K562 (cell line): ENCODE data around the gene PRH1. TPM values are rescaled to one million over a fixed set of nuclear protein-coding genes. Genes with fewer than 3 reads are reported as not detected.

Source experiments
- ATAC-seq: fragments of 200-7000 bp; cut with Tn5 transposase; 3 replicates; pipeline ENCODE4 v1.9.1; 2020; ENCODE audit warnings: moderate library complexity
- BruUV-seq: library from RNA; stranded (reverse); fragments of 400-500 nt; replicated peaks from 2 replicates; lab custom pipeline; 2021; lab: Mats Ljungman, UMichigan
- CTCF ChIA-PET: fragments of 300-600 bp; formaldehyde crosslinking; extraction: SDS; loops from one replicate; lab custom pipeline; 2021; ENCODE audit warnings: low intra/inter-chr PET ratio; lab: Yijun Ruan, JAX
- POLR2A ChIA-PET: fragments of 300-600, 350-650 bp; sonication (Branson Sonifier 250); formaldehyde crosslinking; extraction: SDS; loops from one replicate; lab custom pipeline; 2021; ENCODE audit warnings: antibody characterized with exemption, inconsistent platforms; lab: Yijun Ruan, JAX
- DNase-seq, 4 experiments: peaks; one replicate each; pipeline versions ENCODE4 v3.0.0 to v3.0.0-alpha.2; 2011 to 2018; ENCODE audit warnings: low spot score in 3 of 4, mixed read lengths in 3 of 4; ENCODE audit errors: extremely low read depth in 1 of 4
- FAIRE-seq: peaks from 2 replicates; lab custom pipeline; 2011; peaks lifted over from hg19 to GRCh38; lab: Jason Lieb, UNC
- H2AFZ ChIP-seq: 2 replicates; pipeline ENCODE4 v1.6.0; 2011; ENCODE audit warnings: low read depth, low read length, control low read depth, inconsistent platforms
- H3K27ac ChIP-seq: fragments of 200-600 bp; 3 replicates; pipeline ENCODE4 v1.8.0; 2011; ENCODE audit warnings: low read depth, mild to moderate bottlenecking, control low read depth, inconsistent platforms, low read length, moderate library complexity, mixed read lengths; ENCODE audit errors: extremely low read depth
- H3K27me3 ChIP-seq, 2 experiments: fragments of 300-600 bp in 1 of 2; 2 replicates in 1 of 2; 3 replicates in 1 of 2; pipeline versions ENCODE4 v1.6.0 to v1.8.0; 2011; ENCODE audit warnings: inconsistent platforms in 2 of 2, low read length in 2 of 2, mild to moderate bottlenecking in 1 of 2, mixed read lengths in 1 of 2, moderate library complexity in 1 of 2; ENCODE audit not compliant: control insufficient read depth in 2 of 2, insufficient read depth in 2 of 2
- H3K36me3 ChIP-seq: fragments of 300-600 bp; 3 replicates; pipeline ENCODE4 v1.8.0; 2011; ENCODE audit warnings: mild to moderate bottlenecking, low read length, inconsistent platforms; ENCODE audit not compliant: control insufficient read depth, insufficient read depth
- H3K4me1 ChIP-seq, 2 experiments: fragments of 200-600 bp in 1 of 2; replicated peaks in 1 of 2; 2 replicates in 1 of 2; 3 replicates in 1 of 2; pipeline versions ENCODE4 v1.5.1 to v1.8.0; 2011; ENCODE audit warnings: inconsistent platforms in 2 of 2, low read length in 2 of 2, mild to moderate bottlenecking in 1 of 2, mixed read lengths in 1 of 2, moderate library complexity in 1 of 2; ENCODE audit not compliant: control insufficient read depth in 2 of 2, insufficient read depth in 2 of 2
- H3K4me2 ChIP-seq: 2 replicates; pipeline ENCODE4 v1.6.1; 2011; ENCODE audit warnings: low read length, control low read depth, inconsistent platforms, mixed read lengths; ENCODE audit not compliant: insufficient read depth
- H3K4me3 ChIP-seq: fragments of 200-600 bp; sonication (generic), shearing (Covaris generic); 2 replicates; pipeline ENCODE4 v1.5.1; 2016; ENCODE audit warnings: control low read depth, inconsistent platforms
- H3K79me2 ChIP-seq: fragments of 200-600 bp; 3 replicates; pipeline ENCODE4 v1.8.0; 2011; ENCODE audit warnings: low read length, inconsistent platforms; ENCODE audit not compliant: control insufficient read depth, insufficient read depth
- H3K9ac ChIP-seq, 2 experiments: 2 replicates each; pipeline versions ENCODE4 v1.6.0 to v1.6.1; 2011; ENCODE audit warnings: low read depth in 2 of 2, low read length in 2 of 2, control low read depth in 1 of 2, inconsistent platforms in 1 of 2, mild to moderate bottlenecking in 1 of 2, mixed read lengths in 1 of 2; ENCODE audit not compliant: insufficient read depth in 1 of 2
- H3K9me1 ChIP-seq: one replicate; pipeline ENCODE4 v1.6.0; 2011; ENCODE audit warnings: inconsistent platforms, mild to moderate bottlenecking, low read length, moderate library complexity; ENCODE audit not compliant: control insufficient read depth, insufficient read depth
- H3K9me3 ChIP-seq: replicated peaks from 2 replicates; pipeline ENCODE4 v1.5.1; 2011; ENCODE audit warnings: low read depth, low read length, inconsistent platforms; ENCODE audit not compliant: control insufficient read depth, insufficient read depth
- H4K20me1 ChIP-seq: replicated peaks from 2 replicates; pipeline ENCODE4 v1.6.1; 2011; ENCODE audit warnings: low read length, inconsistent platforms, mixed read lengths; ENCODE audit not compliant: control insufficient read depth, insufficient read depth
- CBFA2T3 ChIP-seq: fragments of 450-650 bp; IDR thresholded peaks from 2 replicates; pipeline ENCODE4 v1.6.1; 2017
- CCAR2 ChIP-seq: fragments of 200-400 bp; formaldehyde crosslinking; IDR thresholded peaks from 2 replicates; pipeline ENCODE4 v1.6.1; 2017; ENCODE audit warnings: mild to moderate bottlenecking, low read depth, low read length
- CHD1 ChIP-seq: fragments of 200-600 bp; sonication (generic); IDR thresholded peaks from one replicate; pipeline ENCODE4 v1.6.1; 2012; ENCODE audit warnings: mild to moderate bottlenecking, moderate library complexity, low read length, inconsistent platforms
- GATAD2A ChIP-seq: fragments of 450-650 bp; IDR thresholded peaks from 2 replicates; pipeline ENCODE4 v1.6.1; 2017
- IRF9 ChIP-seq: fragments of 450-650 bp; IDR thresholded peaks from 2 replicates; pipeline ENCODE4 v1.6.1; 2016; ENCODE audit warnings: missing biosample characterization, missing genetic modification characterization
- RBFOX2 ChIP-seq: fragments of 200-400 bp; formaldehyde crosslinking; IDR thresholded peaks from 2 replicates; pipeline ENCODE4 v1.6.1; 2017; ENCODE audit warnings: low read depth, mild to moderate bottlenecking, low read length, moderate library complexity
- RBM22 ChIP-seq: fragments of 200-400 bp; formaldehyde crosslinking; IDR thresholded peaks from 2 replicates; pipeline ENCODE4 v1.6.1; 2018; ENCODE audit warnings: low read length, low read depth; ENCODE audit not compliant: poor library complexity, severe bottlenecking
- SIN3B ChIP-seq: fragments of 450-650 bp; IDR thresholded peaks from 2 replicates; pipeline ENCODE4 v1.6.1; 2017; ENCODE audit warnings: low read depth, mild to moderate bottlenecking, moderate library complexity
- SMAD2 ChIP-seq: fragments of 150-350 bp; IDR thresholded peaks from 2 replicates; pipeline ENCODE4 v1.6.1; 2014; ENCODE audit warnings: low read depth, mild to moderate bottlenecking, low read length
- TAF1 ChIP-seq: IDR thresholded peaks from 2 replicates; pipeline ENCODE4 v1.6.1; 2011; ENCODE audit warnings: mild to moderate bottlenecking, low read length, moderate library complexity; ENCODE audit not compliant: insufficient read depth, control insufficient read depth, severe bottlenecking; ENCODE audit errors: extremely low read depth
- TGIF2 ChIP-seq: sonication (generic); formaldehyde crosslinking; IDR thresholded peaks from 2 replicates; pipeline ENCODE4 v1.8.1; 2022; ENCODE audit warnings: mild to moderate bottlenecking, missing genetic modification reagents, moderate library complexity
- XRCC4 ChIP-seq: IDR thresholded peaks from one replicate; pipeline ENCODE4 v1.6.1; 2011; ENCODE audit not compliant: insufficient read depth, insufficient read length; ENCODE audit errors: extremely low read depth
- ZNF407 ChIP-seq: fragments of 450-650 bp; IDR thresholded peaks from 2 replicates; pipeline ENCODE4 v1.6.1; 2016; ENCODE audit warnings: low read depth
- ZNF431 ChIP-seq: sonication (generic); formaldehyde crosslinking; IDR thresholded peaks from 2 replicates; pipeline ENCODE4 v1.8.0; 2022; ENCODE audit warnings: mild to moderate bottlenecking, missing genetic modification reagents
- WGBS: fragments of 100-300 bp; shearing (Covaris generic); methylation state at CpG from one replicate; pipeline ENCODE4 v1.1.6; 2016; ENCODE audit warnings: low coverage, mixed read lengths; ENCODE audit not compliant: insufficient coverage; ENCODE audit errors: missing lambda C conversion rate; 5-methylcytosine and 5-hydroxymethylcytosine counted together
- in situ Hi-C: fragments of 300-500 bp; cut with MboI; formaldehyde crosslinking; loops from 4 replicates; pipeline ENCODE4 v1.15.0; 2018; ENCODE audit warnings: inconsistent platforms, mixed read lengths
- intact Hi-C: fragments of 100-400 bp; cut with micrococcal nuclease; formaldehyde crosslinking; loops from 2 replicates; pipeline ENCODE4 v1.14.2; 2022
- polyA plus RNA-seq, 8 experiments: library from polyadenylated mRNA; depleted of rRNA in 4 of 8; stranded (reverse) in 5 of 8; unstranded in 3 of 8; fragments of >200 nt; fragmentation: Nextera tagmentation in 2 of 8; fragmentation: Illumina TruSeq in 1 of 8; extraction: Ambion mirVana in 2 of 8; extraction: Trizol in 1 of 8; gene quantifications; 2 replicates each; pipeline versions ENCODE4 v1.2.1 to v1.2.3, GENCODE V29; 2011 to 2014; ENCODE audit warnings: inconsistent platforms in 1 of 8, missing spikeins in 1 of 8
- total RNA-seq, 7 experiments: library from RNA; depleted of rRNA in 6 of 7; stranded (reverse); fragments of >200 nt in 6 of 7; fragmentation: Illumina TruSeq in 2 of 7; extraction: Trizol in 2 of 7; gene quantifications; 2 replicates each; pipeline versions ENCODE4 v1.2.1 to v1.2.3, GENCODE V29; 2011 to 2021; ENCODE audit warnings: low replicate concordance in 1 of 7

The PRH1 gene
- total and polyA plus RNA-seq, 9 of the 15 experiments (the other 6 are each of a cell fraction or from before 2014, with no cell fraction given) = 1.2 to 14.2 (median 6.0) TPM

- Histone ChIP-seq H3K9ac (no peak overlapping the region), H3K4me2 (no peak overlapping the region), H2AFZ (no peak overlapping the region), H3K79me2 (no peaks in the 10 kb centered on the region), H3K9me1 (no peaks in the 10 kb centered on the region), H3K27me3 (no peaks in the 10 kb centered on the region), H3K27ac (no peak overlapping the region), H3K4me3 (no peak overlapping the region), H3K36me3 (no peaks in the 10 kb centered on the region), H3K4me1 (no peaks in the 10 kb centered on the region), H4K20me1 (no peaks in the 10 kb centered on the region), H3K9me3 (no peaks in the 10 kb centered on the region; the same call in 1 of the 2 replicates)
- ChIA-PET POLR2A (no interaction called here), CTCF (no interaction called here)
- FAIRE-seq (no peak), DNase-seq (no peak), ATAC-seq (no peak)
- in situ Hi-C loops = no loop called here
- WGBS = 63% methylated on average over 1 of the region's 2 CpGs
- intact Hi-C loops = no loop called here
- TF ChIP-seq CHD1 (no peak), SMAD2 (no peak), XRCC4 (no peak), IRF9 (tag) (no peak), RBM22 (no peak), ZNF407 (no peak), GATAD2A (no peak), CBFA2T3 (no peak), SIN3B (no peak), ZNF431 (no peak), RBFOX2 (no peak), TAF1 (no peak), TGIF2 (CRISPR knock-in tag) (no peak), CCAR2 (no peak)
- BruUV-seq = no TSS peak
Measured at GRCh38 chr12:10853776-10854175, 30.3 kb downstream of the PRH1 start.
